SK-N-SH (cell line): ENCODE data around the gene MAP4. TPM values are rescaled to one million over a fixed set of nuclear protein-coding genes. Genes with fewer than 3 reads are reported as not detected.

Experiments used
- CTCF ChIA-PET: fragments of 300-600, 350-600 bp; formaldehyde crosslinking; extraction: SDS; loops from one replicate; lab custom pipeline; 2021; lab: Yijun Ruan, JAX
- POLR2A ChIA-PET: fragments of 350-600 bp; sonication (Branson Sonifier 250); formaldehyde crosslinking; extraction: SDS; loops from one replicate; lab custom pipeline; 2020; ENCODE audit warnings: antibody characterized with exemption, inconsistent platforms; lab: Yijun Ruan, JAX
- DNase-seq: peaks from one replicate; pipeline ENCODE4 v3.0.0; 2012
- H2AFZ ChIP-seq: fragments of 200-600 bp; sonication (generic); 2 replicates; pipeline ENCODE4 v1.8.1; 2016; ENCODE audit warnings: antibody characterized with exemption, mild to moderate bottlenecking, low read depth
- H3F3A ChIP-seq: fragments of 200-600 bp; sonication (generic); replicated peaks from 2 replicates; pipeline ENCODE3; 2016; ENCODE audit warnings: antibody characterized with exemption, mild to moderate bottlenecking; ENCODE audit not compliant: insufficient read depth
- H3K27ac ChIP-seq, 2 experiments: fragments of 200-500 bp in 1 of 2; fragments of 200-600 bp in 1 of 2; sonication (Bioruptor generic) in 1 of 2; sonication (generic), shearing (Covaris generic) in 1 of 2; 2 replicates each; pipeline versions ENCODE4 v1.5.1 to v1.6.1; 2014 to 2016; ENCODE audit warnings: low read depth in 2 of 2, inconsistent platforms in 1 of 2, low read length in 1 of 2, mild to moderate bottlenecking in 1 of 2, mixed read lengths in 1 of 2
- H3K27me3 ChIP-seq: fragments of 200-600 bp; sonication (generic), shearing (Covaris generic); 2 replicates; pipeline ENCODE4 v1.6.1; 2016; ENCODE audit warnings: mixed run types; ENCODE audit not compliant: insufficient read depth
- H3K36me3 ChIP-seq, 2 experiments: fragments of 200-500 bp in 1 of 2; fragments of 200-600 bp in 1 of 2; sonication (Bioruptor generic) in 1 of 2; sonication (generic) in 1 of 2; replicated peaks in 1 of 2; 2 replicates each; pipeline versions ENCODE3 to v1.5.1; 2014 to 2016; ENCODE audit warnings: low read length in 1 of 2, mild to moderate bottlenecking in 1 of 2; ENCODE audit not compliant: insufficient read depth in 2 of 2, control insufficient read depth in 1 of 2
- H3K4me1 ChIP-seq, 2 experiments: fragments of 200-500 bp in 1 of 2; fragments of 200-600 bp in 1 of 2; sonication (Bioruptor generic) in 1 of 2; sonication (generic), shearing (Covaris generic) in 1 of 2; 2 replicates each; pipeline versions ENCODE4 v1.5.1 to v1.6.1; 2014 to 2016; ENCODE audit warnings: low read depth in 1 of 2, low read length in 1 of 2, mixed run types in 1 of 2; ENCODE audit not compliant: insufficient read depth in 2 of 2, control insufficient read depth in 1 of 2
- H3K4me2 ChIP-seq: fragments of 200-600 bp; sonication (generic), shearing (Covaris generic); 2 replicates; pipeline ENCODE4 v1.6.1; 2017; ENCODE audit warnings: mixed run types
- H3K4me3 ChIP-seq, 2 experiments: fragments of 200-500 bp in 1 of 2; fragments of 200-600 bp in 1 of 2; sonication (Bioruptor generic) in 1 of 2; sonication (generic), shearing (Covaris generic) in 1 of 2; 2 replicates each; pipeline versions ENCODE4 v1.5.1 to v1.8.1; 2014 to 2016; ENCODE audit warnings: low read depth in 2 of 2, inconsistent platforms in 1 of 2, low read length in 1 of 2, mild to moderate bottlenecking in 1 of 2, mixed read lengths in 1 of 2, moderate library complexity in 1 of 2
- H3K79me2 ChIP-seq: fragments of 200-600 bp; sonication (generic); 2 replicates; pipeline ENCODE4 v1.8.1; 2017; ENCODE audit warnings: mild to moderate bottlenecking; ENCODE audit not compliant: insufficient read depth
- H3K9ac ChIP-seq: fragments of 200-600 bp; sonication (generic); 2 replicates; pipeline ENCODE4 v1.6.1; 2017; ENCODE audit warnings: mixed run types
- H3K9me2 ChIP-seq: fragments of 200-600 bp; sonication (generic); 2 replicates; pipeline ENCODE4 v1.6.1; 2017; ENCODE audit warnings: mixed run types
- H3K9me3 ChIP-seq: fragments of 200-600 bp; sonication (generic); 2 replicates; pipeline ENCODE4 v1.6.1; 2017; ENCODE audit warnings: mixed run types, mild to moderate bottlenecking, moderate library complexity
- H4K20me1 ChIP-seq: fragments of 200-600 bp; sonication (generic); 2 replicates; pipeline ENCODE4 v1.6.1; 2017; ENCODE audit warnings: mild to moderate bottlenecking, mixed run types; ENCODE audit not compliant: insufficient read depth
- ELF1 ChIP-seq: IDR thresholded peaks from 2 replicates; pipeline ENCODE4 v1.4.0; 2012
- EP300 ChIP-seq, 2 experiments: IDR thresholded peaks; 2 replicates each; pipeline versions ENCODE4 v1.4.0 to v1.6.1; 2012; ENCODE audit warnings: borderline replicate concordance in 1 of 2, low read depth in 1 of 2, low read length in 1 of 2
- EZH2phosphoT487 ChIP-seq: fragments of 200-600 bp; sonication (generic); IDR thresholded peaks from 2 replicates; pipeline ENCODE4 v1.6.1; 2017; ENCODE audit warnings: low read depth, mixed run types, mild to moderate bottlenecking, antibody characterized with exemption, moderate library complexity, borderline replicate concordance
- FOXJ3 ChIP-seq: sonication (generic); formaldehyde crosslinking; IDR thresholded peaks from 2 replicates; pipeline ENCODE4 v1.5.1; 2020; ENCODE audit warnings: mild to moderate bottlenecking, missing genetic modification reagents
- GABPA ChIP-seq: IDR thresholded peaks from 2 replicates; pipeline ENCODE4 v1.4.0; 2012; ENCODE audit warnings: low read depth, mild to moderate bottlenecking
- MEF2A ChIP-seq: IDR thresholded peaks from 2 replicates; pipeline ENCODE4 v1.4.0; 2012; ENCODE audit warnings: low read depth, borderline replicate concordance
- NFIC ChIP-seq: IDR thresholded peaks from 2 replicates; pipeline ENCODE4 v1.4.0; 2012; ENCODE audit warnings: borderline replicate concordance
- NRF1 ChIP-seq: IDR thresholded peaks from 2 replicates; pipeline ENCODE4 v1.6.1; 2012; ENCODE audit warnings: low read depth, mild to moderate bottlenecking, low read length
- POLR2AphosphoS5 ChIP-seq: IDR thresholded peaks from 2 replicates; pipeline ENCODE4 v1.6.1; 2012; ENCODE audit warnings: low read depth, low read length
- RCOR1 ChIP-seq: fragments of 150-350 bp; IDR thresholded peaks from 2 replicates; pipeline ENCODE4 v1.6.1; 2017; ENCODE audit warnings: antibody characterized with exemption, low read length
- RXRA ChIP-seq: IDR thresholded peaks from 2 replicates; pipeline ENCODE4 v1.4.0; 2012; ENCODE audit warnings: low read depth, mild to moderate bottlenecking, borderline replicate concordance
- SIN3A ChIP-seq: IDR thresholded peaks from 2 replicates; pipeline ENCODE4 v1.6.1; 2012; ENCODE audit warnings: low read depth, mild to moderate bottlenecking, low read length, moderate library complexity, borderline replicate concordance
- SMC3 ChIP-seq: IDR thresholded peaks from 2 replicates; pipeline ENCODE4 v1.6.1; 2012; ENCODE audit warnings: low read depth, low read length, improper control_type of control experiment
- TEAD4 ChIP-seq: IDR thresholded peaks from 2 replicates; pipeline ENCODE4 v1.4.0; 2012; ENCODE audit warnings: mild to moderate bottlenecking, borderline replicate concordance; ENCODE audit not compliant: insufficient read depth
- WGBS: methylation state at CpG from one replicate; pipeline ENCODE4 v1.1.6; 2017; ENCODE audit warnings: low lambda C conversion rate; 5-methylcytosine and 5-hydroxymethylcytosine counted together
- polyA plus RNA-seq, 3 experiments: library from polyadenylated mRNA; depleted of rRNA; stranded (reverse); fragments of >200 nt; gene quantifications; 2 replicates each; pipeline ENCODE4 v1.2.3, GENCODE V29; 2012
- TF ChIP-seq, protein P1 (sequence below): IDR thresholded peaks from 2 replicates; pipeline ENCODE4 v1.4.0; 2012; ENCODE audit warnings: low read depth, borderline replicate concordance
- TF ChIP-seq, protein P2 (sequence below): IDR thresholded peaks from 2 replicates; pipeline ENCODE4; 2012
- TF ChIP-seq, protein P3 (sequence below): IDR thresholded peaks from 2 replicates; pipeline ENCODE4 v1.4.0; 2012; ENCODE audit warnings: low read depth, borderline replicate concordance
- TF ChIP-seq, protein P4 (sequence below): fragments of 150-350 bp; IDR thresholded peaks from 2 replicates; pipeline ENCODE4 v1.6.1; 2017; ENCODE audit warnings: antibody characterized with exemption, low read length, low read depth, borderline replicate concordance
- TF ChIP-seq, protein P5 (sequence below): IDR thresholded peaks from 2 replicates; pipeline ENCODE4 v1.4.0; 2012; ENCODE audit warnings: low read depth
- TF ChIP-seq, protein P6 (sequence below): fragments of 150-350 bp; IDR thresholded peaks from 2 replicates; pipeline ENCODE4 v1.6.1; 2016; ENCODE audit warnings: mild to moderate bottlenecking, low read depth, low read length

MAP4 gene
- polyA plus RNA-seq, 1 of the 3 experiments (the other 2 are of a cell fraction) = 121 TPM

DNA sequence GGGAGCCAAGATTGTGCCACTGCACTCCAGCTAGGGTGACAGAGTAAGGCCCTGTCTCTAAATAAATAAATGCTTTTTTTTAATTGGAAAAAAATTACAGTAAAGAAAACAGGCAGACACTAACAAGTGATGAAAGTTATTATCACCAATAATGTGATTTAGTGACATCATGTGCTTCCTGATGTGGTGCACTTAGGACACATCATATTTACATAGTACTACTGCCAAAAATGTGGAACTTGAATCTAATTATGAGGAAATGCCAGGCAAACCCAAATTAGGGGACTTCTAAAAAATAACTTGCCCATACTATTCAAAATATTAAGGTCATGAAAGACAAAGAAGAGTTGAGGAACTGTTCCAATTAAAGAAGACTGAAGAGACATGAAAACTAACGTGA is 30.8 kb downstream of the MAP4 start:
- no peak overlapping the region for H3K9ac ChIP-seq
- H3K79me2 ChIP-seq = peaks cover 90% of the 10 kb centered on the region
- no peak overlapping the region for H2AFZ ChIP-seq
- H3K4me1 ChIP-seq = peaks cover 6 to 20% of the 10 kb centered on the region in 2 experiments; a peak in 3 of 4 replicates
- no peaks in the 10 kb centered on the region for H3K9me2 ChIP-seq
- TF ChIP-seq, protein P1, sequence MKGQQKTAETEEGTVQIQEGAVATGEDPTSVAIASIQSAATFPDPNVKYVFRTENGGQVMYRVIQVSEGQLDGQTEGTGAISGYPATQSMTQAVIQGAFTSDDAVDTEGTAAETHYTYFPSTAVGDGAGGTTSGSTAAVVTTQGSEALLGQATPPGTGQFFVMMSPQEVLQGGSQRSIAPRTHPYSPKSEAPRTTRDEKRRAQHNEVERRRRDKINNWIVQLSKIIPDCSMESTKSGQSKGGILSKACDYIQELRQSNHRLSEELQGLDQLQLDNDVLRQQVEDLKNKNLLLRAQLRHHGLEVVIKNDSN = no peak
- TF ChIP-seq, protein P2, sequence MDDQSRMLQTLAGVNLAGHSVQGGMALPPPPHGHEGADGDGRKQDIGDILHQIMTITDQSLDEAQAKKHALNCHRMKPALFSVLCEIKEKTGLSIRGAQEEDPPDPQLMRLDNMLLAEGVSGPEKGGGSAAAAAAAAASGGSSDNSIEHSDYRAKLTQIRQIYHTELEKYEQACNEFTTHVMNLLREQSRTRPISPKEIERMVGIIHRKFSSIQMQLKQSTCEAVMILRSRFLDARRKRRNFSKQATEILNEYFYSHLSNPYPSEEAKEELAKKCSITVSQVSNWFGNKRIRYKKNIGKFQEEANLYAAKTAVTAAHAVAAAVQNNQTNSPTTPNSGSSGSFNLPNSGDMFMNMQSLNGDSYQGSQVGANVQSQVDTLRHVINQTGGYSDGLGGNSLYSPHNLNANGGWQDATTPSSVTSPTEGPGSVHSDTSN = no peak
- TF ChIP-seq RXRA (no peak), ELF1 (no peak), GABPA (no peak)
- peaks cover 95% of the 10 kb centered on the region for H4K20me1 ChIP-seq
- CTCF ChIA-PET = interaction anchor here (3.7 kb wide), 1 partner anchor 147 kb away, joined by 15 read pairs; no protein-coding TSS in a partner anchor
- no peak for DNase-seq
- peaks cover 0 to 20% of the 10 kb centered on the region in 2 experiments for H3K36me3 ChIP-seq
- 36% methylated on average over 1 of the region's 1 CpG for WGBS
- no peaks in the 10 kb centered on the region for H3K9me3 ChIP-seq
- peak overlapping the region in 1 of 2 experiments; percentile 71; a peak in 1 of 4 replicates for H3K27ac ChIP-seq
- POLR2A ChIA-PET = no interaction called here
- H3K4me2 ChIP-seq = no peak overlapping the region
- H3K27me3 ChIP-seq = no peaks in the 10 kb centered on the region
- no peak overlapping the region for H3K4me3 ChIP-seq
- peaks cover 21% of the 10 kb centered on the region for H3F3A ChIP-seq

DNA sequence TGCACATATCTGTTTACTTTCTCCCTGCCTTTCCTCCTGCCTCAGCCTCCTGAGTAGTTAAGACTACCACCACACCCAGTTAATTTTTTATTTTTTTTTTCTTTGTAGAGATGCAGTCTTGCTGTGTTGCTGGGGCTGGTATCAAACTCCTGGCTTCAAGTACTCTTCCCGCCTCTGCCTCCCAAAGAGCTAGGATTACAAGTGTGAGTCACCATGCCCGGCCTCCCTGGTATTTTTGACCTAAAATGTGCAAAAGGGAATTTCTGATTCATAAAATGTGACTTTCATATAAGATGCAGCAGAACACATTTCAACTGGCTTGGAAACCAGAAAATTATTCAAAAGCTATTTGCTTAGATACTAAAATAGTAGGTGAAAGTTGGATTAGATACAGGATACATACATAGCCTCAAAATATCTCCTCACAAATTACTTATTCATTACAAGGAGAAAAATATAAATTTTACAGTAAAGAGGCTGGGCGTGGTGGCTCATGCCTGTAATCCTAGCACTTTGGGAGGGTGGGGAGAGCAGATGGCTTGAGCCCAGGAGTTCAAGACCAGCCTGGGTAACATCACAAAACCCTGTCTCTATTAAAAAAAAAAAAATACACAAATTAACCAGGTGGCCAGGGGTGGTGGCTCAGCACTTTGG is 32.0 kb downstream of the MAP4 start:
- H3K9me3 ChIP-seq = no peaks in the 10 kb centered on the region
- peaks cover 93% of the 10 kb centered on the region for H3K79me2 ChIP-seq
- WGBS = 23% methylated on average over 3 of the region's 3 CpGs
- no peaks in the 10 kb centered on the region for H3K9me2 ChIP-seq
- peaks cover 20% of the 10 kb centered on the region for H3F3A ChIP-seq
- H3K4me2 ChIP-seq = no peak overlapping the region
- H3K36me3 ChIP-seq = peaks cover 0 to 20% of the 10 kb centered on the region in 2 experiments
- DNase-seq = no peak
- peak overlapping the region in 1 of 2 experiments; percentile 71; a peak in 2 of 4 replicates for H3K27ac ChIP-seq
- peaks cover 6 to 15% of the 10 kb centered on the region in 2 experiments; a peak in 3 of 4 replicates for H3K4me1 ChIP-seq
- no peaks in the 10 kb centered on the region for H3K27me3 ChIP-seq
- H3K4me3 ChIP-seq = no peak overlapping the region
- POLR2A ChIA-PET = no interaction called here
- peaks cover 97% of the 10 kb centered on the region for H4K20me1 ChIP-seq
- H3K9ac ChIP-seq = no peak overlapping the region; the same call in 1 of the 2 replicates
- H2AFZ ChIP-seq = no peak overlapping the region
- CTCF ChIA-PET = interaction anchor here (0.6 to 3.7 kb wide), 3 partner anchors 63 to 167 kb away, joined by 3 to 15 read pairs (median 4); no protein-coding TSS in a partner anchor
- TF ChIP-seq SIN3A (no peak), FOXJ3 (CRISPR knock-in tag) (no peak), RCOR1 (no peak), TEAD4 (peak; percentile 75; the same call in 1 of the 2 replicates), EP300 (IDR thresholded peaks at IDR 0.05; ENCODE audit: borderline replicate concordance in 1 of 2, low read depth in 1 of 2, low read length in 1 of 2) (peak in 1 of 2 experiments; percentile 28; a peak in 1 of 4 replicates), GABPA (no peak), NFIC (peak; percentile 37; the same call in 1 of the 2 replicates), EZH2phosphoT487 (no peak), POLR2AphosphoS5 (peak; percentile 29; the same call in 1 of the 2 replicates), NRF1 (no peak), MEF2A (peak; percentile 52; the same call in 1 of the 2 replicates), SMC3 (no peak)
- TF ChIP-seq, protein P3, sequence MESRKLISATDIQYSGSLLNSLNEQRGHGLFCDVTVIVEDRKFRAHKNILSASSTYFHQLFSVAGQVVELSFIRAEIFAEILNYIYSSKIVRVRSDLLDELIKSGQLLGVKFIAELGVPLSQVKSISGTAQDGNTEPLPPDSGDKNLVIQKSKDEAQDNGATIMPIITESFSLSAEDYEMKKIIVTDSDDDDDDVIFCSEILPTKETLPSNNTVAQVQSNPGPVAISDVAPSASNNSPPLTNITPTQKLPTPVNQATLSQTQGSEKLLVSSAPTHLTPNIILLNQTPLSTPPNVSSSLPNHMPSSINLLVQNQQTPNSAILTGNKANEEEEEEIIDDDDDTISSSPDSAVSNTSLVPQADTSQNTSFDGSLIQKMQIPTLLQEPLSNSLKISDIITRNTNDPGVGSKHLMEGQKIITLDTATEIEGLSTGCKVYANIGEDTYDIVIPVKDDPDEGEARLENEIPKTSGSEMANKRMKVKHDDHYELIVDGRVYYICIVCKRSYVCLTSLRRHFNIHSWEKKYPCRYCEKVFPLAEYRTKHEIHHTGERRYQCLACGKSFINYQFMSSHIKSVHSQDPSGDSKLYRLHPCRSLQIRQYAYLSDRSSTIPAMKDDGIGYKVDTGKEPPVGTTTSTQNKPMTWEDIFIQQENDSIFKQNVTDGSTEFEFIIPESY = no peak
- TF ChIP-seq, protein P4, sequence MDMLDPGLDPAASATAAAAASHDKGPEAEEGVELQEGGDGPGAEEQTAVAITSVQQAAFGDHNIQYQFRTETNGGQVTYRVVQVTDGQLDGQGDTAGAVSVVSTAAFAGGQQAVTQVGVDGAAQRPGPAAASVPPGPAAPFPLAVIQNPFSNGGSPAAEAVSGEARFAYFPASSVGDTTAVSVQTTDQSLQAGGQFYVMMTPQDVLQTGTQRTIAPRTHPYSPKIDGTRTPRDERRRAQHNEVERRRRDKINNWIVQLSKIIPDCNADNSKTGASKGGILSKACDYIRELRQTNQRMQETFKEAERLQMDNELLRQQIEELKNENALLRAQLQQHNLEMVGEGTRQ = no peak
- TF ChIP-seq, protein P5, sequence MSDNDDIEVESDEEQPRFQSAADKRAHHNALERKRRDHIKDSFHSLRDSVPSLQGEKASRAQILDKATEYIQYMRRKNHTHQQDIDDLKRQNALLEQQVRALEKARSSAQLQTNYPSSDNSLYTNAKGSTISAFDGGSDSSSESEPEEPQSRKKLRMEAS = peak; percentile 67
- TF ChIP-seq, protein P6, sequence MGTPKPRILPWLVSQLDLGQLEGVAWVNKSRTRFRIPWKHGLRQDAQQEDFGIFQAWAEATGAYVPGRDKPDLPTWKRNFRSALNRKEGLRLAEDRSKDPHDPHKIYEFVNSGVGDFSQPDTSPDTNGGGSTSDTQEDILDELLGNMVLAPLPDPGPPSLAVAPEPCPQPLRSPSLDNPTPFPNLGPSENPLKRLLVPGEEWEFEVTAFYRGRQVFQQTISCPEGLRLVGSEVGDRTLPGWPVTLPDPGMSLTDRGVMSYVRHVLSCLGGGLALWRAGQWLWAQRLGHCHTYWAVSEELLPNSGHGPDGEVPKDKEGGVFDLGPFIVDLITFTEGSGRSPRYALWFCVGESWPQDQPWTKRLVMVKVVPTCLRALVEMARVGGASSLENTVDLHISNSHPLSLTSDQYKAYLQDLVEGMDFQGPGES = no peak
